GM12875 (cell line): ENCODE measurements around the gene THAP6.

Experiments used
- H3K4me3 ChIP-seq: one replicate; pipeline ENCODE4 v1.5.1; 2011; ENCODE audit warnings: low read depth, low read length, control low read depth
- CTCF ChIP-seq: IDR thresholded peaks from 2 replicates; pipeline ENCODE4 v1.5.1; 2011; ENCODE audit warnings: low read depth, mild to moderate bottlenecking, control low read depth, inconsistent platforms, low read length, moderate library complexity, borderline replicate concordance; ENCODE audit not compliant: insufficient read depth

The THAP6 gene

GRCh38 chr4:75514131-75514948, at the start of gene THAP6, which contains the start of gene RCHY1:
TSS of gene THAP6 (plus strand) at chr4:75514473. CDS start at chr4:75515453, 980 bp downstream.
TSS of gene RCHY1 (minus strand) at chr4:75514403. CDS start at chr4:75514286, 117 bp downstream.
- H3K4me3 ChIP-seq: peak within 1 kb of the TSS; percentile 91
- TF ChIP-seq CTCF: no peak

GRCh38 chr4:75469896-75470295, 44.4 kb upstream of the THAP6 start:
- H3K4me3 ChIP-seq: no peak overlapping the region
- TF ChIP-seq CTCF: no peak

- H3K4me3 ChIP-seq: no peak overlapping the region
- no peak for TF ChIP-seq CTCF
Measured at GRCh38 chr4:75470738-75471137, 43.5 kb upstream of the THAP6 start.

- no peak for TF ChIP-seq CTCF
Measured at GRCh38 chr4:75477201-75477600, 37.1 kb upstream of the THAP6 start.

GRCh38 chr4:75484190-75484589, 30.1 kb upstream of the THAP6 start:
- no peak overlapping the region for H3K4me3 ChIP-seq
- TF ChIP-seq CTCF: no peak

More at GRCh38 chr4:75477201-75477600, 37.1 kb upstream of the THAP6 start:
- H3K4me3 ChIP-seq: no peak overlapping the region

GRCh38 chr4:75490155-75490554, 24.1 kb upstream of the THAP6 start:
- H3K4me3 ChIP-seq: no peak overlapping the region
- no peak for TF ChIP-seq CTCF

- no peak overlapping the region for H3K4me3 ChIP-seq
- TF ChIP-seq CTCF: no peak
Measured at GRCh38 chr4:75494563-75494962, 19.7 kb upstream of the THAP6 start.
